GM23248 (cell line): ENCODE results near the gene TAGLN2.

Experiments used
- EZH2 ChIP-seq: fragments of 200-600 bp; sonication (generic); IDR thresholded peaks from 2 replicates; pipeline ENCODE4 v1.6.1; 2018; ENCODE audit warnings: antibody characterized with exemption, mild to moderate bottlenecking; ENCODE audit not compliant: insufficient read depth, poor library complexity, severe bottlenecking
- EZH2phosphoT487 ChIP-seq: fragments of 200-600 bp; sonication (generic); IDR thresholded peaks from 2 replicates; pipeline ENCODE4 v1.6.1; 2018; ENCODE audit warnings: antibody characterized with exemption, moderate library complexity, mild to moderate bottlenecking, low read depth; ENCODE audit not compliant: insufficient read depth

DNA sequence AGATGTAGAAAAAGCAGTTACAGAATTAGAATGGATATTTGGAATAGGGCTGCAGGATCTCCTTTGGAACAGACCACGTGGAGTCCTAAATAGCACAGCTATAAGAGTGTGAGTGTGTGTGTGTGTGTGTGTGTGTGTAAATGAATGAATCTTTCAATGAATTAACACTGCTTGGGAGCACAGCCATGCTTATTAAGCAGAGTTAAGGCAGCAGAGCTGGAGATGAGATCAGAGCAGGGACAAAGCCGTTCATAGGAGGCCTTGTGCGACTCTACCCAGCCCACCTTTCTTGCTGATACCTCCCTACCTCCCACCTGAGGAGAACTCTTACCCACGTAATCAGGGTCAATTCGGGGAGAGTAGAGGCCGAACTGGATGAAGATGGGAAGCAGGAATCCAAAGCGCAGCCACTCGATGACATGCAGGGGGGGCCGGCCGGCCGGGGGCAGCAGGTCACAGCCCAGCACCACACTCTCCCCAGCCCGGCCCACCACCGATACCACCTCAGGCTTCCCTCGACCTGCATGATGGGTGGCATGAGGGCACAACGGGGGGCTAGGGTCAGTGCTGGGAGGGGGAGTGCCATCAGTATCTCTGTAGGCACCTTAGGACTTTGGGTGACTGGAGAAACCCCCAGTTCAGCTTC lies 17.4 kb upstream of the TAGLN2 start:
- no peak for TF ChIP-seq EZH2phosphoT487
- no peak for TF ChIP-seq EZH2
